Gastroesophageal sphincter (tissue), 4 donors: ENCODE results near the gene FNDC3B. TPM values are rescaled to one million over a fixed set of nuclear protein-coding genes. Genes with fewer than 3 reads are reported as not detected.
"Not testable (repeated sequence)": the region's sequence is repeated elsewhere in the genome, so short reads cannot be mapped to it uniquely, and the experiment has no call there.

ENCODE experiments used
- ATAC-seq: fragments of 150-250 bp; one replicate; pipeline ENCODE4 v1.9.1; 2016; ENCODE audit warnings: mild to moderate bottlenecking, moderate library complexity
- H3K27ac ChIP-seq, 4 donors: fragments of 200-600 bp; sonication (generic) in 3 of 4; 1 replicate in 3 of 4; 2 replicates in 1 of 4; pipeline ENCODE4 v1.5.1; 2016 to 2019
- H3K27me3 ChIP-seq: fragments of 200-600 bp; sonication (generic); one replicate; pipeline ENCODE4 v1.5.1; 2019
- H3K36me3 ChIP-seq, 2 donors: fragments of 200-600 bp; sonication (generic); one replicate each; pipeline ENCODE4 v1.5.1; 2019; ENCODE audit warnings: control low read depth in 1 of 2
- H3K4me1 ChIP-seq, 3 donors: fragments of 200-600 bp; sonication (generic); 1 replicate in 2 of 3; 2 replicates in 1 of 3; pipeline ENCODE4 v1.5.1; 2016 to 2019; ENCODE audit warnings: control low read depth in 2 of 3
- H3K4me3 ChIP-seq, 2 donors: fragments of 200-600 bp; sonication (generic); one replicate each; pipeline ENCODE4 v1.5.1; 2019; ENCODE audit warnings: mild to moderate bottlenecking in 1 of 2, moderate library complexity in 1 of 2
- H3K9me3 ChIP-seq, 3 donors: fragments of 200-600 bp; sonication (generic); one replicate each; pipeline ENCODE4 v1.5.1; 2017 to 2019; ENCODE audit warnings: control low read depth in 2 of 3
- EP300 ChIP-seq: sonication (generic); formaldehyde crosslinking; IDR thresholded peaks from one replicate; pipeline ENCODE4 v1.6.1; 2017; ENCODE audit warnings: antibody characterized with exemption, mild to moderate bottlenecking
- POLR2A ChIP-seq, 2 donors: fragments of 450-650 bp; IDR thresholded peaks; one replicate each; pipeline ENCODE4 v1.6.1; 2017; ENCODE audit warnings: antibody characterized with exemption in 2 of 2, mild to moderate bottlenecking in 2 of 2, moderate library complexity in 1 of 2
- POLR2AphosphoS5 ChIP-seq: sonication (generic); formaldehyde crosslinking; IDR thresholded peaks from one replicate; pipeline ENCODE4 v1.6.1; 2017; ENCODE audit warnings: antibody characterized with exemption
- WGBS, 2 donors: methylation state at CpG; one replicate each; pipeline ENCODE4 v1.1.5; 2018; ENCODE audit warnings: low coverage in 1 of 2; 5-methylcytosine and 5-hydroxymethylcytosine counted together
- total RNA-seq, 4 donors: library from RNA; depleted of rRNA; stranded (reverse); fragments of >200 nt; gene quantifications; one replicate each; pipeline ENCODE4 v1.1.0, GENCODE V29; 2016
- TF ChIP-seq, protein P1 (sequence below), 4 experiments: fragments of 200-600 bp in 2 of 4; fragments of 450-650 bp in 2 of 4; sonication (generic) in 1 of 4; IDR thresholded peaks; one replicate each; pipeline ENCODE4 v1.5.1; 2017 to 2019; ENCODE audit warnings: antibody characterized with exemption in 4 of 4, mild to moderate bottlenecking in 2 of 4, moderate library complexity in 2 of 4

The FNDC3B gene
- total RNA-seq, 4 donors from 2014 or later, result 53.1 to 97.2 (median 70.8) TPM

DNA sequence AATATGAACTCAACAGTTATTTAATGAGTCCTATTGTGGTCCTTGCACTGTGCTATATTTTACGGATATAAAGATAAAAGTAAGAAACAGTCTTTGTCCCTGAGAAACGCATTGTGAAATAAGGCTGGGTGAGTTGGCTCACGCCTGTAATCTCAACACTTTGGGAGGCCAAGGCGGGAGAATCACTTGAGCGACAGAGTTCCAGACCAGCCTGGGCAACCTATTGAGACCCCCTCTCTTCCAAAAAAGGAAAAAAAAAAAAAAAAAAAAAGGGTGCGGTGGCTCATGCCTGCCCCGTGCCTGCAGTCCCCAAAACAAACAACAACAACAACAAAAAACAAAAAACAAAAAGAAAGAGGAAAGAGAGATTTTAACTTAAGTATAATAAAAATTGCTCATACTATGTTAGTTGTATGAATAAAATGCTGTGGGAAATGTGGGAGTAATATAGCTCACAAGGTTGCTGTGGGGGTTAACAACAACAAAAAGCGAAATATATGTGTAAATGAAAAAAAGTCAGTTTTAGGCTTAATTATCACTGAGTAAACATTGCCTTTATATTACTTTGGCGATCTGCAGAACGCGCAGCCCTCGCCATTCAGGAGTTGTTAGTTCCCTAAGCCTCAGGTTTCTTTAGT, 461 bp upstream of the FNDC3B start:
- no peak for TF ChIP-seq EP300
- no peak for TF ChIP-seq POLR2AphosphoS5
- TF ChIP-seq, protein P1, sequence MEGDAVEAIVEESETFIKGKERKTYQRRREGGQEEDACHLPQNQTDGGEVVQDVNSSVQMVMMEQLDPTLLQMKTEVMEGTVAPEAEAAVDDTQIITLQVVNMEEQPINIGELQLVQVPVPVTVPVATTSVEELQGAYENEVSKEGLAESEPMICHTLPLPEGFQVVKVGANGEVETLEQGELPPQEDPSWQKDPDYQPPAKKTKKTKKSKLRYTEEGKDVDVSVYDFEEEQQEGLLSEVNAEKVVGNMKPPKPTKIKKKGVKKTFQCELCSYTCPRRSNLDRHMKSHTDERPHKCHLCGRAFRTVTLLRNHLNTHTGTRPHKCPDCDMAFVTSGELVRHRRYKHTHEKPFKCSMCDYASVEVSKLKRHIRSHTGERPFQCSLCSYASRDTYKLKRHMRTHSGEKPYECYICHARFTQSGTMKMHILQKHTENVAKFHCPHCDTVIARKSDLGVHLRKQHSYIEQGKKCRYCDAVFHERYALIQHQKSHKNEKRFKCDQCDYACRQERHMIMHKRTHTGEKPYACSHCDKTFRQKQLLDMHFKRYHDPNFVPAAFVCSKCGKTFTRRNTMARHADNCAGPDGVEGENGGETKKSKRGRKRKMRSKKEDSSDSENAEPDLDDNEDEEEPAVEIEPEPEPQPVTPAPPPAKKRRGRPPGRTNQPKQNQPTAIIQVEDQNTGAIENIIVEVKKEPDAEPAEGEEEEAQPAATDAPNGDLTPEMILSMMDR (IDR thresholded peaks at IDR 0.05), result no peak
- no peak for TF ChIP-seq POLR2A (IDR thresholded peaks at IDR 0.05)
- no peaks in the 10 kb centered on the region for H3K9me3 ChIP-seq
- ATAC-seq, result no peak
- peak overlapping the region; percentile 95 to 99 (median 98) for H3K27ac ChIP-seq
- H3K27me3 ChIP-seq, result no peaks in the 10 kb centered on the region
- WGBS, 2 donors, result 21 to 35% methylated on average over 4 to 10 of the region's 12 CpGs
- peak overlapping the region; percentile 93 to 99 for H3K4me3 ChIP-seq
- peaks cover 0 to 37% (median 15%) of the 10 kb centered on the region in 3 donors for H3K4me1 ChIP-seq
- H3K36me3 ChIP-seq, result no peaks in the 10 kb centered on the region

DNA sequence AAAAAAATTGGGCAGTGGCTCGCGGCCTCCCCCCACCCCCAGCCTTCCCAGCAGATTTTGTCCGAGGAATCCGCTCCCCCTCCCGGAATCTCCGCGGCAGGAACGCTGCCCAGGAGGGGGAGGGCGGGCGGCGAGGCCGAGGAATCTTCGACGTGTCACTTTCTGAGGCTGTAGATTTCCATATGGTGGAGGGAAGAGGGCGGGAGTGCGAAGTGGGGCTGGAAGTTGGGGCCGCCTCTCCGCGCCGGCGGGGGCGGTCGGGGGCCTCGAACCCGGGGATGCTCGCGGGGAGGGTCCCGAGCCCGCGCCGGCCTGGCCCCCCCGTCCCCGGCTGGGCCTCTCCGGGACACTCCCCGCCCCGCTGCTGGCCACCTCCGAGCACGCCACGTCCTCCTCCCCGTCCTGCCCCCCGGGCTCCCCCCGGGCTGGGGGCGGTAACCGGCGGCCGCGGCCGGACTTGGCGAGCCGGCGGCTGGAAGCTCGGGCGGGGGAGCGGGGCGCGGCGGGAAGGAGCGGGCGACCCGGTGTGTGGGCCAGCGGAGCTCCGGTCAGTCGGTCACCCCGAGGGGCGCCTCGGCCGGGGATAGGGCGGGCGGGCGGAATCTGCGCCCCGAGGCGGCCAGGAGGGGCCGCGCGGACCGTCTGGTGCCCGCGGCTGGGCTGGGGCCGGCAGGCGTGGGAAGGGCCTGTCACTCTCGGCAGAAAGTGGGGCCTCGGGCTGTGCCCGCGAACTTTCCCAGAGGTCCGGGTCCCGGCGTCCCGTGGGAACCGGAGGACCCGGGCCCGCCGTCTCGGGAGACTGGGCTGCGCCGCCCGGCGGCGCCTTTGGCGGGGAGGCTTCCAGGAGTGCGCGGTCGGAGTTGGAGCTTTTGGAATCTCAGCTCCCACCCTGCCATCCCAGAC, 951 bp downstream of the FNDC3B start:
- no CpG with 5 or more reads among the region's 103 CpGs for WGBS, 2 donors
- Histone ChIP-seq H3K27me3 (no peaks in the 10 kb centered on the region), H3K9me3 (no peaks in the 10 kb centered on the region), H3K27ac (peak overlapping the region; percentile 95 to 99 (median 98)), H3K4me3 (peak overlapping the region; percentile 93 to 99), H3K4me1 (peaks cover 0 to 49% (median 15%) of the 10 kb centered on the region in 3 donors), H3K36me3 (no peaks in the 10 kb centered on the region)
- ATAC-seq, result peak; percentile 89
- TF ChIP-seq, protein P1 (IDR thresholded peaks at IDR 0.05), result peak in 2 of 4 experiments; percentile 24 to 61
- TF ChIP-seq POLR2AphosphoS5, result peak; percentile 48
- no peak for TF ChIP-seq EP300
- TF ChIP-seq POLR2A (IDR thresholded peaks at IDR 0.05), result peak; percentile 64 to 65

DNA sequence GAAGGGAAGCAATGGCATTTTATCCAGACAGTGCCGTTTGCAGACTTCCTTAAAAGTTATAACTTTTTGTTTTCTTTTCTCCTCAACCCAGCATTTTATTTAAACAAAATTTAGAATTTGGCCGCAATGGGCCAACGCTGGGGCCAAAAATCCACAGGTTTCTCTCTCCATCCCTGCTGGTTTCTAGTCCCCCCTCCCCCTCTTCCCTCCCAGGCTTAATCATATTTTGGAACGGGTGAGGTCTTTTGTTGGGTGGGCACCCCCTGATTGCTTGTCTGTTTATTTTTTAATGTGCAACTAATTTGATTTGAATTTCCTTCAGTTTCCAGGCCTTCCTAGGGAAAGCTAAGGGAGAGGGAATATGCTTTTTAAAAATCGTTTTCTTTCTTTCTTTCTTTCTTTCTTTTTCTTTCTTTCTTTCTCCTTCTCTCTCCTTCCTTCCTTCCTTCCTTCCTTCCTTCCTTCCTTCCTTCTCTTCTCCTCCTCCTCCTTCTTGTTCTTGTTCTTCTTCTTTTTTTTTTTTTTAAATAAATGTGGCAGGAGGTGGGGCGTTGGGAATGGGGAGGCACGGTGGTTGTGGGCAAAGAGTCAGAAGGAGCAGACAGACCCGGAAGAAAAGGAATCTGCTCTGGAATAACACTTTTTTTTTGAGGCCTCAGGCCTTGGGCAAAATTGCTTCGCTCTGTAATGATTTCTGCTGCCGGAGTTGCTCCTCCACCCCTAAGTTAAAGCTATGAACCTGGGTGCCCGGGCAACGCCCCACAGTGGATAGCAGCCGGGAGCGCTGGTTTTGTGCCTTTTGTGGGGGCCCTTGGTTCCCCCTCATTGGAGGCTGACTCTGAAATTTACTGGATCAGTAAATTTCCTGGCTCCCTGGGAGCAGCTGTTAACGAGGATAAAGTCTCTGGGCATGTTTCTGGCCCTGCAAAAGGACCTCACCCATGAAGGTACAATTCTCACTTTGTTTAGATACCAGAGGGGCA, 1.9 kb downstream of the FNDC3B start:
- Histone ChIP-seq H3K27me3 (no peaks in the 10 kb centered on the region), H3K36me3 (no peaks in the 10 kb centered on the region), H3K4me1 (peaks cover 2 to 58% (median 15%) of the 10 kb centered on the region in 3 donors), H3K27ac (peak overlapping the region; percentile 95 to 99 (median 98)), H3K9me3 (no peaks in the 10 kb centered on the region), H3K4me3 (peak overlapping the region; percentile 93 to 99)
- ATAC-seq, result no peak
- WGBS, 2 donors, result 4 to 6% methylated on average over 8 of the region's 15 CpGs
- TF ChIP-seq POLR2A (IDR thresholded peaks at IDR 0.05) (no peak), POLR2AphosphoS5 (no peak), EP300 (no peak)
- TF ChIP-seq, protein P1 (IDR thresholded peaks at IDR 0.05), result no peak

DNA sequence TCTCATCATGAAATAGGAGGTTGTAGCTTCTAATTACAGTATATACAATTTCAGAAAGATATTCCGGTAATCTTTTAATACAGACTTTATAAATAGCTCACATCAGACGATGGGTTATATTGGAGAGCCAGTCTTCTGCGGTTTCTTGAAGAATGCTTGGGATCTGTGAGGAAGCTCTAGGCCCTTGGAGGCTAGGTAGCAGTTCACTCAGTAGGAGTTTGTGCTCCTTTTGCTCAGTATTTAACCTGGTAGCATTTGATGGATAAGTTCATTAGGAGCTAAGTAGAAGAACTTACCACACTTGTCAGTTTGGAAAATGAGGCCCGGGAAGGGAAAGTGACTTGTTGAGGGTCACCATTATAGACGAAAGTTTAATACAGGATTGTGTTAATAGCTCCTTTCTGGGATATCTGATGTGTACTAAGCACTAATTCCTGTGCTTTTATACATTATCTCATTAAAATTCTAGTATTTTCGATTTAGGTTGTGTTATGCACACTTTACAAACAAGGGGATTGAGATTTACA, 2.8 kb downstream of the FNDC3B start:
- ATAC-seq, result no peak
- TF ChIP-seq, protein P1 (IDR thresholded peaks at IDR 0.05), result no peak
- TF ChIP-seq POLR2A (IDR thresholded peaks at IDR 0.05) (no peak), POLR2AphosphoS5 (no peak), EP300 (no peak)
- WGBS, 2 donors, result 58 to 62% methylated on average over 6 of the region's 6 CpGs
- H3K27ac ChIP-seq, result peak overlapping the region in 3 of 4 donors; percentile 73 to 99 (median 98)
- no peaks in the 10 kb centered on the region for H3K36me3 ChIP-seq
- H3K27me3 ChIP-seq, result no peaks in the 10 kb centered on the region
- H3K9me3 ChIP-seq, result no peaks in the 10 kb centered on the region
- peak overlapping the region in 1 of 2 donors; percentile 99 for H3K4me3 ChIP-seq
- peaks cover 3 to 66% (median 18%) of the 10 kb centered on the region in 3 donors for H3K4me1 ChIP-seq

DNA sequence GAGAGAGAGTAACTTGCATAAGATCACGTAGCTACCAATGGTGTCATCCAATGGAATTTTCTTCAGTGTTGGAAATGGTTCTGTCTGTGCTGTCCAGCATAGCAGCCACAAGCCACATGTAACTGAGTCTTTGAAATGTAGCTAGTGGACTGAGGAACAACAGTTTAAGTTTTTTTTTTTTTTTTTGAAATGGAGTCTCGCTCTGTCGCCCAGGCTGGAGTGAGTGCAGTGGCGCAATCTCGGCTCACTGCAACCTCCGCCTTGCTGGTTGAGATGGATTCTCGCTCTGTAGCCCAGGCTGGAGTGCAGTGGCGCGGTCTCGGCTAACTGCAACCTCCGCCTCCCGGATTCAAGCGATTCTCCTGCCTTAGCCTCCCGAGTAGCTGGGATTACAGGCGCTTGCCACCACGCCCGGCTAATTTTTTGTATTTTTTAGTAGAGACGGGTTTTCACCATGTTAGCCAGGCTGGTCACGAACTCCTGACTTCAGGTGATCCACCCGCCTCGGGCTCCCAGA, 3.3 kb downstream of the FNDC3B start:
- WGBS, 2 donors, result 77 to 84% methylated on average over 1 to 5 of the region's 21 CpGs
- not testable (repeated sequence) for H3K27me3 ChIP-seq, H3K36me3 ChIP-seq, ATAC-seq, H3K9me3 ChIP-seq
- Histone ChIP-seq H3K4me1 (peaks cover 3 to 66% (median 18%) of the 10 kb centered on the region in 3 donors), H3K27ac (peak overlapping the region in 3 of 4 donors; percentile 73 to 99 (median 98)), H3K4me3 (peak overlapping the region in 1 of 2 donors; percentile 99)
